HepG2 (cell line): Measurements from ENCODE around the gene ZNF77. TPM values are rescaled to one million over a fixed set of nuclear protein-coding genes. Genes with fewer than 3 reads are reported as not detected.
A peak's percentile ranks its signal among the peaks of the same experiment; 100 is the strongest.

Experiments
- FOXA1 ChIP-seq, 2 experiments: fragments of 450-650 bp in 1 of 2; sonication (generic) in 1 of 2; formaldehyde crosslinking in 1 of 2; IDR thresholded peaks; 2 replicates each; pipeline versions ENCODE4 v1.4.0 to v1.6.1; 2016 to 2020; ENCODE audit warnings: missing genetic modification reagents in 1 of 2
- GTF3A ChIP-seq: sonication (generic); formaldehyde crosslinking; conservative IDR thresholded peaks from 2 replicates; pipeline ENCODE4 v1.4.0; 2020; ENCODE audit warnings: mild to moderate bottlenecking, missing genetic modification reagents
- HIC2 ChIP-seq: sonication (generic); formaldehyde crosslinking; IDR thresholded peaks from 2 replicates; pipeline ENCODE4 v1.9.0; 2022; ENCODE audit warnings: low read depth, missing genetic modification reagents
- HNF1B ChIP-seq: sonication (generic); formaldehyde crosslinking; IDR thresholded peaks from 2 replicates; pipeline ENCODE4 v1.5.1; 2020; ENCODE audit warnings: mild to moderate bottlenecking, moderate library complexity, missing genetic modification reagents
- HOXA5 ChIP-seq: sonication (generic); formaldehyde crosslinking; IDR thresholded peaks from 2 replicates; pipeline ENCODE4 v1.4.0; 2020; ENCODE audit warnings: missing genetic modification reagents
- HOXD1 ChIP-seq: sonication (generic); formaldehyde crosslinking; IDR thresholded peaks from 2 replicates; pipeline ENCODE4 v1.5.0; 2020; ENCODE audit warnings: missing genetic modification reagents
- NR1H2 ChIP-seq: sonication (generic); formaldehyde crosslinking; IDR thresholded peaks from 2 replicates; pipeline ENCODE4 v1.8.1; 2022; ENCODE audit warnings: low read depth, missing genetic modification reagents, borderline replicate concordance
- RARG ChIP-seq: sonication (generic); formaldehyde crosslinking; IDR thresholded peaks from 2 replicates; pipeline ENCODE4 v1.4.0; 2020; ENCODE audit warnings: low read depth, mild to moderate bottlenecking, missing genetic modification reagents
- RBM39 ChIP-seq: fragments of 200-400 bp; formaldehyde crosslinking; IDR thresholded peaks from one replicate; pipeline ENCODE4 v1.6.1; 2018; ENCODE audit warnings: antibody characterized with exemption, mild to moderate bottlenecking, low read depth, low read length; ENCODE audit not compliant: poor library complexity, severe bottlenecking
- TARDBP ChIP-seq: sonication (generic); formaldehyde crosslinking; IDR thresholded peaks from 2 replicates; pipeline ENCODE4 v1.8.0; 2022; ENCODE audit warnings: mild to moderate bottlenecking, missing genetic modification reagents
- ZBTB46 ChIP-seq: sonication (generic); formaldehyde crosslinking; IDR thresholded peaks from 2 replicates; pipeline ENCODE4 v1.4.0; 2020; ENCODE audit warnings: mild to moderate bottlenecking, missing genetic modification reagents, borderline replicate concordance
- ZNF589 ChIP-seq: sonication (generic); formaldehyde crosslinking; conservative IDR thresholded peaks from 2 replicates; pipeline ENCODE4 v1.8.0; 2022; ENCODE audit warnings: mild to moderate bottlenecking, moderate library complexity, missing genetic modification reagents
- ZNF616 ChIP-seq: sonication (generic); formaldehyde crosslinking; IDR thresholded peaks from 2 replicates; pipeline ENCODE4 v1.5.0; 2020; ENCODE audit warnings: low read depth, mild to moderate bottlenecking, missing genetic modification reagents
- ZNF652 ChIP-seq: IDR thresholded peaks from 2 replicates; pipeline ENCODE4 v1.6.1; 2016; ENCODE audit warnings: low read depth, borderline replicate concordance
- ZNF687 ChIP-seq: sonication (generic); formaldehyde crosslinking; IDR thresholded peaks from 2 replicates; pipeline ENCODE4 v1.5.1; 2020; ENCODE audit warnings: mild to moderate bottlenecking, missing genetic modification reagents, moderate library complexity
- ZNF75D ChIP-seq: sonication (generic); formaldehyde crosslinking; IDR thresholded peaks from 2 replicates; pipeline ENCODE4 v1.8.1; 2023; ENCODE audit warnings: missing genetic modification reagents, mild to moderate bottlenecking, borderline replicate concordance
- polyA plus RNA-seq, 8 experiments: library from polyadenylated mRNA; depleted of rRNA in 3 of 8; stranded (reverse) in 7 of 8; unstranded in 1 of 8; fragments of >200 nt; fragmentation: Illumina TruSeq in 4 of 8; extraction: Trizol in 4 of 8; gene quantifications; 2 replicates each; pipeline versions ENCODE4 v1.2.1 to v1.2.3, GENCODE V29; 2011 to 2016; ENCODE audit warnings: low read depth in 4 of 8, missing spikeins in 1 of 8, mixed read lengths in 1 of 8; ENCODE audit not compliant: insufficient read depth in 1 of 8
- total RNA-seq, 5 experiments: library from RNA; depleted of rRNA; stranded (reverse); fragments of >200 nt; fragmentation: Illumina TruSeq; extraction: Trizol; gene quantifications; 2 replicates each; pipeline ENCODE4 v1.2.3, GENCODE V29; 2016; ENCODE audit warnings: low read depth in 1 of 5

Gene ZNF77
- total and polyA plus RNA-seq, 2 of the 13 experiments (the other 11 are each of a cell fraction or from before 2014, with no cell fraction given): 7.1 to 11.5 TPM

GRCh38 chr19:2944775-2945574 is at the start of gene ZNF77 (continued):
- peak; percentile 60 for TF ChIP-seq TARDBP
- no peak for TF ChIP-seq ZBTB46 (CRISPR knock-in tag)
- no peak for TF ChIP-seq FOXA1 (IDR thresholded peaks at IDR 0.05)
- no peak for TF ChIP-seq FOXA1 (CRISPR knock-in tag; IDR thresholded peaks at IDR 0.05)
- TF ChIP-seq HIC2: no peak
- peak; percentile 93 for TF ChIP-seq RBM39
- peak; percentile 67; the same call in 1 of the 2 replicates for TF ChIP-seq HNF1B (CRISPR knock-in tag)
- no peak for TF ChIP-seq RARG
- no peak for TF ChIP-seq ZNF652
- TF ChIP-seq HOXA5 (CRISPR knock-in tag): peak; percentile 81; the same call in 1 of the 2 replicates
- no peak for TF ChIP-seq HOXD1
- TF ChIP-seq ZNF687 (CRISPR knock-in tag): peak; percentile 93
- TF ChIP-seq NR1H2 (CRISPR knock-in tag): no peak
- TF ChIP-seq ZNF589 (CRISPR knock-in tag): no peak; the same call in 1 of the 2 replicates
- TF ChIP-seq GTF3A (CRISPR knock-in tag): no peak
- TF ChIP-seq ZNF75D: no peak; the same call in 1 of the 2 replicates
- peak; percentile 99 for TF ChIP-seq ZNF616 (CRISPR knock-in tag)
